GM21529 (cell line): ENCODE measurements around the gene RPLP1.
A peak's percentile ranks its signal among the peaks of the same experiment; 100 is the strongest.

Source experiments
- ATAC-seq: cut with Tn5 transposase; IDR thresholded peaks from one replicate; pipeline ENCODE4 v1.9.1; 2021; ENCODE audit not compliant: unreplicated experiment

Gene RPLP1

DNA sequence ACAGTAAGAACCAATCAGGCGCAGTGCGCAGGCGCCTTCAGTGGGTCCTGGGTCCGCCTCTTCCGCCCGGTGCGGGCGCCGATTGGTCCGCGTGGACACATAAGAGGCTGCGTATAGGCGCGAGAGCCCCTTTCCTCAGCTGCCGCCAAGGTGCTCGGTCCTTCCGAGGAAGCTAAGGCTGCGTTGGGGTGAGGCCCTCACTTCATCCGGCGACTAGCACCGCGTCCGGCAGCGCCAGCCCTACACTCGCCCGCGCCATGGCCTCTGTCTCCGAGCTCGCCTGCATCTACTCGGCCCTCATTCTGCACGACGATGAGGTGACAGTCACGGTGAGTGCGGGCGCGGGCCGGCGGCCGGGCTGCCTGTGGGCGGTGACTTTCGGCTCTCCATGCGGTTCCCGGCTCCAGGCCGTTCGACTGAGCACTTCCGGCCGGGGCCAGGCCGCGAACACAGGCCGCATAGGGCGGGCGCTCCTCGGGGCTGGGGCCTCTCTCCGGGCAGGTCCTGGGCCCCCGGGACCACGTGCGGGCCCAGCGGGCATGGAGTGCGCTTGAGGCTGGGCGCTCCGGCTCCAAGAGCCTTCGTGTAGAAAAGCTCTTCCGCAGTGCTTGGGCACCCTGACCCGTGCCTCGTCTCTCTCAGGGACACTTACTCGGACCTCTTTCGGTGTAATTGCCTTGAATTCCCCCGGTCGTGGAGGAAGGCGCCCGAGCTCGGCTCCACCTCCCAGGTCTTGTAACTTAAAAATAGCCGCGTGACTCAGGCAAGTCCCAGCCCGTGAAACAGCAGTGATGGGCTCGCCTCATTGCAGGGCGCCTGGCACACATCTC, at the start of gene RPLP1:
Gene RPLP1, plus strand, starts transcription at position 127 of the 830 bp plus-strand sequence. Its CDS starts 131 bp downstream, at position 258.
- ATAC-seq, result peak; percentile 78

DNA sequence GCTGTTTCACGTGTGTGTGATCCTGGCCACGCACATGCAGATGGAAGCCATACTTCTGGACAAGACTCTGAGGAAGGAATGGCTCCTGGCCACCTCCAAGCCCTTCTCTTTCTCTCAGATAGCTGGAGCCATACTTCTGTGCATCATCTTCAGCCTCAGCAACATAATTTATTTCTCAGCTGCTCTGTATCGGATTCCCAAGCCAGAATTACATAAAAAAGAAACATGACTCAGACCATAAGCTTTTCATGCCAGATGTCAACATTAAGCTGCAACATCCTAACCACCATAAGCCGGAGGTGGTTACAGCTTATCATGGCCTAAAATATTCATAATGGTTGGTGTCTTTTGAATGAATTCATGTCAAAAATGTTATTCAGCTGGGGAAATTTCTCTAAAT, 49.0 kb upstream of the RPLP1 start:
- ATAC-seq, result no peak

DNA sequence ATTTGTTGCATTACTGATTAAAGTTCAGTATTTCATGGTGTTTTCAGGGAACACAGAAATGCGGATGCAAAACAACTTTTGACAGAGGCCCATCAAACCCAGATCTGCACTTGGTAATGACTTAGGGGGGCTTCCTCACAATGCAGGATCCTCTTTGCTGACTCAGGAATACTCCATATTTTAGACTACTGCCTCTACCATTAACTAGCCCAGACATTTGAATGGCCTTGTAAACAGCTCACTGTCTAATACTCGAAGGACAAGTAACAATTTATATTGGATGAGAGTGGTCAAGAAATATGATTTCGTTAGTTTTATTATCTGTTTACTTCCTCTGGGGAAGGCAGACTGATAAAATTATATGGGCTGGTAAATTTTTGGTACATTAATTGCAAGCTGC, 47.5 kb upstream of the RPLP1 start:
- no peak for ATAC-seq

DNA sequence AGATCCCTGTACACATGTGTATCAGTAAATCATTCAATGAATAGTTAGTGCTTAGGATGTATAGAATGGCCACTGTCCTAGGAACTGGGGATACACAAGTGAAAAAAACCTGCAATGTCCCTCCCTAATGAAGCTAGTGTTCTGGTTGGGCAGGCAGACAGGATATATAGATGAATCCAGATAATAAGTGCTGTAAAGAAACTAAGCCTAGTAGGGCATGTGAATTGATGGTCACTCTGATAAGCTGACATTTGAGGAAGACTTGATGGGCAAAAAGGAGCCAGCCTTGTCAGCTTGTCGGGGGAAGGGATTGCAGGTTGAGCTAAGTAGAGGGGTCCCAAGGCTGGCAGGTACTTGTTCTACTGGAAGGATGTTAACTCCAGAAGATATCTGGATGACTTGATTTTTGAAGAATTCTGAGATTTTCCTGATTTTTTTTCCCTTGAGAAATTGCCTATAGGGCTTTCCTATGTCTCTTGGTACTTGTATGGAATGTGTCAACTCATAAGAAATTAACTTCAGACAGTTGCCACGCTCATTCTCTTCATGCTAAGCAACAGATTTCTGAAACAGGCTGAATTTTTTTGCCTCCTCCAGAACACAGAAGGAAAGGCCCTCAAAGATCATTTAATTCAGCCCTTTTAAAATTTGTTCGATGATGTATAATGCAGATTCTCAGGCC, 44.8 kb upstream of the RPLP1 start:
- no peak for ATAC-seq

DNA sequence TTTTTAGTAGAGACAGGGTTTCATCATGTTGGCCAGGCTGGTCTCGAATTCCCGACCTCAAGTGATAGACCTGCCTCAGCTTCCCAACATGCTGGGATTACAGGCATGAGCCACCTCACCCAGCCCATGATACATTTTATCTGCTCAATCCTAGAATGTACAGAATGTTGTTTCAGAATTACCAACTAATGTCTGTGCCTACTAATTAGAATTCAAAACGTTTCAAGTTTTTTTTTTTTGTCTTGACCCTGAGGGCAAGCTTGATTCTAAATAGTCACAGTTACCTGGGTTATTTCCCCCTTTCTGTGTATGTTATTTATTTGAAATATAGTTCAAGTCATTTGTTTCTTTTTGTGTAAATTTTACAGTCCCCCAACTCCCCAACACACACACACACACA, 43.8 kb upstream of the RPLP1 start:
- no peak for ATAC-seq

DNA sequence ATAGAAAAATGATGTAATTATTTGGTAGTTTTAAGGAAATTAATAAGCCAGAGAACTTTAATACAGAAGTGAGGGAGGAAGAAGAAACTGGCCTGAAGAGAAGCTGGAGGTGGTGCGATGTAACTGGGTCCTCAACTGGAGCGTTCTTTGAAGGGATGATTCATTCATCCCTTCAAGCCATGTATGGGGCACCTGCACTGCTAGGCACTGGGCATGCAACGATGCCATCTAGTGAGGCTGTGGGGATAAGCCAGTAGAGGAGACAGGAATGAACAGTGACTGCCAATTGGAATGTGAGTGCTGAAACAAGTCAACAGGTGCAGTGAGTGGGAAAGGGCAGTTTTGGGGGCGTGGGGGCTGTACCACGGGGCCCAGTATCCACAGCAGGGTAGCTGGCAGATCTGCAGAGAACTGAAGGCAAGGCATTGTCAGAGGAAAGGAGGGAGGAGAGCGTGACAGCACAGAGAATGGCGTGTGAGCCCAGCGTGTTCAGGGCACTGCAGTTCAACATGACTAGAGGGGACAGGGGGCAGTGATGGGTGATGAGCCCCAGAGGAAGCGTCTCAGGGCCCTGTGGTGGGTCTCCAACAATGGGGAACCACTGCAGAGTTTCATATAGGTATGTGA, 42.3 kb upstream of the RPLP1 start:
- no peak for ATAC-seq

DNA sequence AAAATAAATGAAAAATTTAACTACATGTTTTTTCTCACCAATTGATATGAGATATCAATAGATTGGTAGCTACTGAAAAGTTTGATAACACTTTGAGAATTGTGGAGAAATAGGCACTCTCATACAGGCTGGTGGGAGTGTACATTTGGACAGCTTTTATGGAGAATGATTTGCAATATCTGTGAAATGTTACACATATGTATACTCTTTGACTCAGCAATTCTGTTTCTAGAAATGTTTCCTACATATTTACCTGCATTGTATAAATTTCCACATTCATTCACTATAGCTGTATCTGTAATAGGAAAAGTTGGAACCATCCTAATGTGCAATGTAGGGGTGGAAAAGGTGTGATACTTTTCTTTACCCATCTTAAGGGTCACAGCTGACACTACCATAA, 40.3 kb upstream of the RPLP1 start:
- ATAC-seq, result no peak

DNA sequence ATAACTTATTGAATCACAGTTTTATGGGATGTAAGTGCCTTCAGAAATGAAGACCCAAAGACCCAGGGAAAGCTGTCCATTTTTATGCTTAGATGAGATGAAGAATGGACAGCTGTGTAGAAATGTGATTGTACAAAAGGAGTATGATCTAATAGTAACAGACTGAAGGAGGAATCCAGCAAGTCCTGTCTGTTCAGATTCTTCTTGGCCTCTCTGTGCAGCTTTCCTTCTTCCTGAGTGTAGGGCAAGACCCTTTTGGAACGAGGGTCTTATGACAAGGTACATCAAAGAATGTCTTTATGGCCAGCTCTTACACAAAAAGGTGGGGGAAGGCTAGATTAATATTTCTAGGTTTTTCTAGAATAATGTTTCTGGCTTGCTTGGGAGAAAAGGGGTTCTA, 39.9 kb upstream of the RPLP1 start:
- no peak for ATAC-seq

DNA sequence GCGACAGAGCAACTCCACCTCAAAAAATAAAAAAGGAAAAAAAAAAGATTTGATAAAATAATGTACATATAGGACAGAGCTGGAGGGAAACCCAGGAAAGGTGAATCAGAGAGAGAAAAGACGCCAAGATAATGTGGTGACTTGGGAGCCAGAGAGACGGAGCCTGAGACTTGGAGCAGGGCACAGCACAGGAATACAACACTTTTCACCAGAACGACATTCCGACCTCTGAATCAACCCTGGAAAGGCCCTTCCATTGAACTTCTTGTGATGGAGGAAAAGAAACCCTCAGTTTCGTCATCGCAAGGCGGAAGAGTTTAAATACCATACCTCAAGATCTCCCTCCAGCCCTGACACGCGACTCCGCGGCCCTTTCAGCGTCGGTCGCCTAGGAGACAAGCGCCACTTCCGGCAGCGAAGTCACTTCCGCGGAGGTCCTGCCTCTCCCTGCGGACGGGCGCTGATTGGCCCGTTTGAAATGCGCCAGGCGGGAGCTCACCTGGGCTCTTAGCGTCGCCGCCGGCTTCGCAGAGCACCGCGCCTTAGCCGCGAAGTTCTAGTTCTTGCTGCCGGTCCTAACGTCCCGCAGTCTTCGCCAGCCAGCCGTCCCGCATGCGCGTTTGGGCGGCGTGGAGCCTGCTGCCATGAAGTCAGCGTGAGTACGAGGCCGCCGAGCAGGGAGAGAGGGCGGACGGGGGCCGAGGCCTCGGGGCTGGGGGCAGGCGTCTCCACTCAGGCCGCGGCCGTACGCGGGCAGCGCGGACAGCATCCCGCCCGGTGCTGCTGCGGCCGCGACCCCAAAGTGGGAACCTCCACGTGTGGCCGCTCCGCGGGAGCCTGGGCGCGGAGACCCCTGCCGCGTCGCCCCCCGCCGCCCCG, 38.6 kb upstream of the RPLP1 start, which contains the start of gene KIF23:
Gene KIF23, plus strand, starts transcription at position 528 of the 879 bp plus-strand sequence. Its CDS starts 117 bp downstream, at position 645.
- peak; percentile 92 for ATAC-seq

DNA sequence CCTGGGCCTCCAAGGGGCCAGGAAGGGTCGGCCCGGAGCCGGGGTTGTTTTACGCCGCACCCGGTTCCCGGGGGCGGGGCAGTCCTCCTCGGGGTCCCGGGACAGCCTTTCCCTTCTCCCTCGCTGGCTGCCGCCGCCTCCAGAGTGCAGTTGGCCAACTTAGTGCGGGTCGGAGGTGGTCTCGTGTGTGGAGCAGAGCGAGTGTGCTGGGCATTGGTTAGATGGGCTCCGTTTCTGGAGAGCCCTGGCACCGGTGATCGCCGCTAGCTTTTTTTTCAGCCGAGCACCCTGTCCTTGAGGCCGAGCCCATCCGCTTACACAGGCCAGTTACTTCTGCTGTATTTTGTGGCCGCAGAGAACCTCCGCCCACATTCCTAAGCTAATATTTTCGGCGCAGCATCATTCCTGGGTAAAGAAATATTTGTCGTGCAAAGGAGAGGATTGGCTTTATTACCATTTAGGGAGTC, 37.9 kb upstream of the RPLP1 start:
- ATAC-seq, result peak; percentile 48

DNA sequence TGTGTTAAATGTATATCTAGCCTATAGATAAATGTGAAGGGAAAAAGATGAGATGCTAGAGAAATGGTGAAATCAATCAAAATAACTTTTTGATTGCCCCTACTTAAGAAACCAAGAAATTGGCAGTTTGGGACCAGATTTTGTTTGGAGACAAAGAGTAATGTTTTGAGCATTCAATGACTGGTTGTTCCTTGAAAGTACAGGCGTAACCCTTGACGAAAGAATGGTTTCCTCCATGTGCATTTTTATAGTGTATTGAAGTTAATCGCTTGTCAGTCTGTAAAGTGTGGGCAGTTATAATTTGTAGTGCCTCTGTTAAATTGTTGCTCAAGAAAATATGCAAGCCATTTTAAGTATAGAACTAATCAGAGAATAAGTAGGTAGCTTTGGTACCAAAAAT, 37.2 kb upstream of the RPLP1 start:
- ATAC-seq, result no peak

DNA sequence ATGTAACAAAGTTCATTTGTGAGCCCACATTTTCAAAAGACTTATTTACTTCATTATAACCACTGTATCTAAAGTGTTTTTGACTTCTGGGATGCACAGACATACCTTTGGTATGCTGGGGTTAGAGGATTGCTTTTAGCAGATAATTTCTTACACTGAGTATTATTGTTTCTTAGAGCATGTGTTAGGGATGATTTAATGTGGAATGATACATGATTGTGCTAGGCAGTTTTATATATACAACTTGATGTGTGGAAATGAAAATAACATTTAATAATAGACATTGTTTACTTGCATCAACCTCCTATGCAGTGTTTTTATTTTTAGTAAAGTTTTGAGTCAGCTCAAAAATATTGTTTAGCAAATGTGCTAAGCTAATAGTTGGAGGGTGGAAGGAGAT, 35.0 kb upstream of the RPLP1 start:
- ATAC-seq, result no peak

DNA sequence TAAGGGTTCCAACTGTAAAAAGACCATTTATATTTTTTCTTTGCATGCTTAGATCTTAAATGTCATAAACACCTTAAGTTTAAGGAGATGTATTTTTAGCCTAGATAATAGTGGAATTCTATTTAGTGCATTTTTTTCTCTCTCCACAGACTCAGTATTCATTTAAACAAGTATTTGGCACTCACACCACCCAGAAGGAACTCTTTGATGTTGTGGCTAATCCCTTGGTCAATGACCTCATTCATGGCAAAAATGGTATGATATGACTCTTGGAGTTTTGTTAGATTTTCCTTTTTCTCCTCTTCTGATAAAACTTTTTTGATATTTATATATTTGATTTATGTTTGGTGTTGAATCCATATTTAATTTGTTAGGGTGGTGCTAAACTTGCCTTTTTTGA, 31.1 kb upstream of the RPLP1 start:
- no peak for ATAC-seq

DNA sequence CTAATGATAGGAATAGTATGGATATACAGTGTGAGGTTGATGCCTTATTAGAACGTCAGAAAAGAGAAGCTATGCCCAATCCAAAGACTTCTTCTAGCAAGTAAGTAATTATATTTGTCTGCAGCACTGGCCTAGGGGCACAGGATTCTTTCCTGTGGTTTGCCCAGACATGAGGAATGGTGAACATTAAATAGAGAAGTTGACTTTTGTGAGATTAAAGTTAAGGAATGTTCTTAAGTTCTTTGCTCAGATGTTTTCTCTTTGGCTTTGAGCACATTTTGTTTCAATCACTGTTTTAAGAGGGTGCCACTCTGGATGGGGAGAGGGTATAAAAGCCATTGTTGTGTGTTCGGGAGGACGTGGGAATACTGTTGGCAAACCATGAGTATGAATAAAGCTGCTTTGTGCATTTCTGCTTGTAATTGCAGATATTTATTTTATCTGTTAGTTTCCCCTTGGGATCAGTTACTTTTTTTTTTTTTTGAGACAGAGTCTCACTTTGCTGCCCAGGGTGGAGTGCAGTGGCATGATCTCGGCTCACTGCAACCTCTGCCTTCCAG, 30.2 kb upstream of the RPLP1 start:
- no peak for ATAC-seq

DNA sequence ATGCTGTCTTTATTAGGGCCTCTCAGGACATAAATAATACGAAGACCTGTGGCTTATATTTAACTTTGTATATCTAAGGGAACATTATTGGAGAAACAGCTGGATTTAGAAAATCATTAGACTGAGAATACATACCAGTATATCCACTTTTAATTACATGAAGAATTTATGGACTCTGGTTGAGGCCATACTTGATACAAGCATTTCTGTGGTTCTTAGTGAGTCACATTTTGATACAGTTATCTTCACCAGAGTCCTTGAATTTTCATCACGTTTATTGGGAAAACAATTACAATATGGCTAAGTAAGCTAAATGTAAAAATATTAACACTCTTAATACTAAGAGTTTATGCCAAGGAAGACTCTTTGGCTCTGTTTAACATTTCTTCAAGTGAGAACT, 28.6 kb upstream of the RPLP1 start:
- no peak for ATAC-seq

DNA sequence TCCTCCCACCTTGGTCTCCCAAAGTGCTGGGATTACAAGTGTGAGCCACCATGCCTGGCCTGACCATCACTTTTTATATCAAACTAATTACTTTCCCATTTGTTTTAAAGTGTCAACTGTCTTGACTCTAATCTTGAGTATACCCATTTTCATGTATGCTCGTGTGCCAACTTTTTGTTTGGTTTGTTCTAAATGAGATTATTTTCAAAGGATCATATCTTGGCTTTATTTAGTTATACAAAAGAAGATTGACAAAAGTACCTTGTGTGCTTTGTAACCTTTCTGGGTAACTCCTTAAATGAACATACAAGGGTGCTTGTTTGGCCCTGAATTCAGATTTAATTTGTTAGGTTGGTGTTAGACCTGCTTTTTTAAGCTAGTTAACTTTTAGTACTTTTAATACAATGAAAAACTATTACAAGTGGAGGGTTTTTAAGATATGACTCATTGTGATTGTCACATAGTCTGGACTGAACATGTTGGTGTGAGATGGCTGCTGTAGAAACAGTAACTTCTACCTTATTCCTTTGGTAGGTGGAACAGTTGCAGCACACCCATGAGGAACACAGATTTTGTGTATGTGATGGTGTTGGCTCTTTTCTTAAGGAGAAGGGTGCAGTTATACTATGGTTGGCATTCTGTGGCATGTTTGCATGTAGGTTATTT, 27.7 kb upstream of the RPLP1 start:
- no peak for ATAC-seq

DNA sequence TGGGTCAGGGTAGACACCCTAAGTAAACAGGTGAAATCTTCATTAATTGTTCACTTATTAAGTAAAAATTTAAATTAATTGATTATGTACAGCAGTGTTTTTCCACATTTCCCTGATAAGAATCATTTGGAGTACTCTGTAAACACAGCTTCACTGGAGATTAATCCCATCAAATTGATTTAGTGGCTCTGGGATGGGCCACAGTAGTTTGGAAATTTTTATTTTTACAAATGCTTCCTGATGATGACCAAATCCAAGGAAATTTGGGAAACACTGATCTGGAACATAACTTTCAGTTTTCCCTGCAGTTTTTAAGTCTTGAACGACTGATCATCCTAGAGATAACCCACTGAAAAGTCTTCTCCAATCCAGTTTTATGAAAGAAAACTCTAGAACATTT, 18.8 kb upstream of the RPLP1 start:
- no peak for ATAC-seq

DNA sequence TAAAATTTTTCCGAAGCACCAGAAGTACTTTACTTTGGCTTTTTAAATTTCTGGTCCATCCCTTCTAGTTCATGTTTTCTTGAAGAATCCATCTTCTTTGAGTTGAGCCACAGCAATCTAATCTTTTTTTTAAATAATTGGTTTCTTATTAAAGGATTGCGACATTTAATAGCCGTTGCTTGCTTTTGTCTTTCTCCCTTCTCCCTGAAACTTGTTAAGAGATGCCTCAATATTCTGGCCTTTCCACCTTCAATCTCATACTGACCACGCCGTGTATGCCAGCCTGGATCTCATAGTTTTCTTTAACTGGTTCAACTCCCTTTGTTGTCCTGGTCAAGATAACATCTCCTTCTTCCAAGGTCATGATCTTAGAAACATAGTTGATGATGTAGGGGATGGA, 18.4 kb upstream of the RPLP1 start:
- no peak for ATAC-seq

DNA sequence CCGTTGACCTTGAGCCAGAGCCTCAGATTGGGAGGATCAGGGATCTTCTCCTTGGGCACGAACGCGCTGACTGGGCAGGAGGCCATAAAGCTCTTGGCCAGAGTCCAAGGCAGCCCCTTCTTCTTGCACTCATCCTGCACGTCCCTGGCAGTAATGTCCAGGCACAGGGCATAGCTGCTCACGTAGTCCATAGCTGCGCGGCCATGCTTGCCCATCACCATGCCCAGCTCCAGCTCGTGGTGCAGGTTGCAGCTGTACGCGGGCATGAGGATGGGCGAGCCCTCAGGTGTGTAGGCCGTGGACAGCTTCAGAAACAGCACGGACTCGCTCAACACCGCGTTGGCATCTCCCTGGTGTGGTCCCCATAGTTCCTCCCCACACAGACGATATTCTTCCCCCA, 17.9 kb upstream of the RPLP1 start:
- no peak for ATAC-seq

DNA sequence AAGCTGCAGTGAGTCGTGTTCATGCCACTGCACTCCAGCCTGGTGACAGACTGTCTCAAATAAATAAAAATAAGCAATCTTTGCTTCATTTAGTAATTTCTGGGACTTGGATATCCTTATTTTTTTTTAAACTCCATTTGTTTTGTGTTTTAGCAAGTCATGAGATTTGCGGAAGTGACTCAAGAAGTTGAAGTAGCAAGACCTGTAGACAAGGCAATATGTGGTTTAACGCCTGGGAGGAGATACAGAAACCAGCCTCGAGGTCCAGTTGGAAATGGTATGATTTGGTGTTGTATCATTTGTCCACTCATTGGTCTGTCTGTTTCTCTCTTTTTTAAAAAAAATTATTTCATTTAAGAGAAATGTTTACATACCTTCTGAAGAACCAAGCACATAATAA, 16.6 kb upstream of the RPLP1 start:
- ATAC-seq, result no peak
